Measurements from ENCODE around the gene SCN1A.

SCN1A gene

GRCh38 chr2:166057370-166058164 lies 70.3 kb downstream of the SCN1A start:
- TF ChIP-seq REST (IDR thresholded peaks at IDR 0.05; ENCODE audit: insufficient replicate concordance, low read depth) (no peak), SPI1 (IDR thresholded peaks at IDR 0.05; ENCODE audit: borderline replicate concordance, low read depth) (no peak), CTCF (IDR thresholded peaks at IDR 0.05; ENCODE audit: insufficient read depth, low read length) (no peak), POLR2AphosphoS5 (IDR thresholded peaks at IDR 0.05; ENCODE audit: low read depth) (no peak), GABPA (IDR thresholded peaks at IDR 0.05; ENCODE audit: low read depth) (no peak)
- Histone ChIP-seq H3K27me3 (ENCODE audit: insufficient read depth, poor library complexity, severe bottlenecking) (peaks cover 4% of the 10 kb centered on the region), H3K27ac (replicated peaks) (no peak overlapping the region), H3K4me3 (replicated peaks; ENCODE audit: insufficient read depth, low read length) (no peak overlapping the region)
- no peak for DNase-seq (ENCODE audit: low read depth in 1 of 2, low spot score in 1 of 2)

- no peak for DNase-seq (ENCODE audit: low read depth in 1 of 2, low spot score in 1 of 2)
- no peak overlapping the region for H3K27ac ChIP-seq (replicated peaks)
- no peak for TF ChIP-seq POLR2AphosphoS5 (IDR thresholded peaks at IDR 0.05; ENCODE audit: low read depth)
- no peaks in the 10 kb centered on the region for H3K27me3 ChIP-seq (ENCODE audit: insufficient read depth, poor library complexity, severe bottlenecking)
- no peak overlapping the region for H3K4me3 ChIP-seq (replicated peaks; ENCODE audit: insufficient read depth, low read length)
Observed at GRCh38 chr2:166044853-166045483, 82.9 kb downstream of the SCN1A start.

GRCh38 chr2:166042768-166043390 lies 84.9 kb downstream of the SCN1A start:
- DNase-seq (ENCODE audit: low read depth in 1 of 2, low spot score in 1 of 2), result no peak
- Histone ChIP-seq H3K4me3 (replicated peaks; ENCODE audit: insufficient read depth, low read length) (no peak overlapping the region), H3K27ac (replicated peaks) (no peak overlapping the region), H3K27me3 (ENCODE audit: insufficient read depth, poor library complexity, severe bottlenecking) (no peaks in the 10 kb centered on the region)
- TF ChIP-seq REST (IDR thresholded peaks at IDR 0.05; ENCODE audit: insufficient replicate concordance, low read depth), result no peak
- TF ChIP-seq GABPA (IDR thresholded peaks at IDR 0.05; ENCODE audit: low read depth), result no peak
- TF ChIP-seq CTCF (IDR thresholded peaks at IDR 0.05; ENCODE audit: insufficient read depth, low read length), result no peak
- TF ChIP-seq SPI1 (IDR thresholded peaks at IDR 0.05; ENCODE audit: borderline replicate concordance, low read depth), result no peak
- TF ChIP-seq POLR2AphosphoS5 (IDR thresholded peaks at IDR 0.05; ENCODE audit: low read depth), result no peak

GRCh38 chr2:166042356-166042755 lies 85.5 kb downstream of the SCN1A start:
- TF ChIP-seq SPI1 (IDR thresholded peaks at IDR 0.05; ENCODE audit: borderline replicate concordance, low read depth) (no peak), GABPA (IDR thresholded peaks at IDR 0.05; ENCODE audit: low read depth) (no peak), REST (IDR thresholded peaks at IDR 0.05; ENCODE audit: insufficient replicate concordance, low read depth) (no peak), POLR2AphosphoS5 (IDR thresholded peaks at IDR 0.05; ENCODE audit: low read depth) (no peak), CTCF (IDR thresholded peaks at IDR 0.05; ENCODE audit: insufficient read depth, low read length) (no peak)
- Histone ChIP-seq H3K27ac (replicated peaks) (no peak overlapping the region), H3K4me3 (replicated peaks; ENCODE audit: insufficient read depth, low read length) (no peak overlapping the region), H3K27me3 (ENCODE audit: insufficient read depth, poor library complexity, severe bottlenecking) (no peaks in the 10 kb centered on the region)
- DNase-seq (ENCODE audit: low read depth in 1 of 2, low spot score in 1 of 2), result no peak

Measured in HL-60 (cell line).